SK-MEL-5 (cell line): ENCODE measurements around the gene GSTP1. TPM values are rescaled to one million over a fixed set of nuclear protein-coding genes. Genes with fewer than 3 reads are reported as not detected.

Experiments used
- DNase-seq: peaks from one replicate; pipeline ENCODE4 v3.0.0-alpha.2; 2016; ENCODE audit warnings: low read depth, low spot score
- in situ Hi-C: cut with HindIII; loops from 2 replicates; pipeline ENCODE4 v1.10.0; 2016; ENCODE audit warnings: low sequenced_read_pairs, high pct_unique_total_duplicates, low pct_unique_long_range_greater_than_20kb
- small RNA-seq, 2 experiments: library from RNA; depleted of rRNA; stranded (forward); fragments of <200 nt; gene quantifications; one replicate each; pipeline ENCODE3, GENCODE V24; 2014
- total RNA-seq: library from RNA; depleted of rRNA; stranded (reverse); fragments of >200 nt; shearing (Covaris generic); gene quantifications from 2 replicates; pipeline ENCODE4 v1.2.3, GENCODE V29; 2014; rRNA removed

GSTP1 gene
- total RNA-seq, 1 experiment from 2014 or later = 722 TPM

GRCh38 chr11:67632175-67632981 lies 48.8 kb downstream of the GSTP1 start:
- in situ Hi-C loops = no loop called here
- DNase-seq = no peak

GRCh38 chr11:67632982-67633755 lies 49.6 kb downstream of the GSTP1 start:
- DNase-seq = no peak
- in situ Hi-C loops = no loop called here

GRCh38 chr11:67633758-67634365 lies 50.2 kb downstream of the GSTP1 start:
- in situ Hi-C loops = no loop called here

GRCh38 chr11:67634366-67635230 lies 51.0 kb downstream of the GSTP1 start:
- in situ Hi-C loops = no loop called here
- DNase-seq = no peak

More at GRCh38 chr11:67633758-67634365, 50.2 kb downstream of the GSTP1 start:
- DNase-seq = no peak

- in situ Hi-C loops = no loop called here
- no peak for DNase-seq
Observed at GRCh38 chr11:67635231-67635521, 51.6 kb downstream of the GSTP1 start.

Small RNA genes within 50 kb of the gene (small RNA-seq; reads per million reads assigned to genes)
- gene AP003385.3 = 0 to 0.02 reads per million in 2 experiments

Other genes starting within 250 kb of the GSTP1 start
- gene POLD4, start 230.3 kb upstream of the GSTP1 start, total RNA-seq = 20.2 and 21.8 TPM in 2 replicates
- gene CLCF1, start 210.2 kb upstream of the GSTP1 start, total RNA-seq = 0.45 TPM in 1 of 2 replicates, not detected in the other
- 6.6 and 8.1 TPM in 2 replicates for gene RAD9A, start 191.8 kb upstream of the GSTP1 start, total RNA-seq
- gene PPP1CA, start 182.0 kb upstream of the GSTP1 start, total RNA-seq = 173 and 193 TPM in 2 replicates
- not detected in 2 replicates for gene TBC1D10C, start 179.7 kb upstream of the GSTP1 start, total RNA-seq
- not detected in 2 replicates for gene CARNS1, start 168.1 kb upstream of the GSTP1 start, total RNA-seq
- 16.9 and 17.9 TPM in 2 replicates for gene RPS6KB2, start 155.3 kb upstream of the GSTP1 start, total RNA-seq
- 0.16 and 0.79 TPM in 2 replicates for gene PTPRCAP, start 146.1 kb upstream of the GSTP1 start, total RNA-seq
- gene CORO1B, start 140.3 kb upstream of the GSTP1 start, total RNA-seq = 94.1 and 108 TPM in 2 replicates
- not detected in 2 replicates for gene GPR152, start 131.1 kb upstream of the GSTP1 start, total RNA-seq
- 0.18 TPM in 1 of 2 replicates, not detected in the other for gene CABP4, start 128.5 kb upstream of the GSTP1 start, total RNA-seq
- gene TMEM134, start 114.6 kb upstream of the GSTP1 start, total RNA-seq = 12.2 and 14.8 TPM in 2 replicates
- gene AIP, start 100.8 kb upstream of the GSTP1 start, total RNA-seq = 42.5 and 48.0 TPM in 2 replicates
- gene PITPNM1, start 78.4 kb upstream of the GSTP1 start, total RNA-seq = 9.3 and 10.8 TPM in 2 replicates
- 13.4 and 13.9 TPM in 2 replicates for gene CDK2AP2, start 75.7 kb upstream of the GSTP1 start, total RNA-seq
- gene CABP2, start 60.4 kb upstream of the GSTP1 start, total RNA-seq = not detected in 2 replicates
- gene NDUFV1, start 23.1 kb downstream of the GSTP1 start, total RNA-seq = 159 and 175 TPM in 2 replicates
- 4.5 and 7.8 TPM in 2 replicates for gene NUDT8, start 46.1 kb downstream of the GSTP1 start, total RNA-seq
- gene TBX10, start 56.0 kb downstream of the GSTP1 start, total RNA-seq = not detected in 2 replicates
- gene ACY3, start 66.9 kb downstream of the GSTP1 start, total RNA-seq = not detected in 2 replicates
- gene ALDH3B2, start 90.8 kb downstream of the GSTP1 start, total RNA-seq = 0.72 and 1.4 TPM in 2 replicates